HG03060 (cell line): ENCODE measurements around the gene ONECUT3.

Source experiments
- ATAC-seq: cut with Tn5 transposase; IDR thresholded peaks from one replicate; pipeline ENCODE4 v1.9.1; 2021; ENCODE audit warnings: low read depth, moderate number of reproducible peaks; ENCODE audit not compliant: unreplicated experiment

ONECUT3 gene

GRCh38 chr19:1736927-1737326 lies 16.4 kb upstream of the ONECUT3 start:
- no peak for ATAC-seq

- ATAC-seq = no peak
Observed at GRCh38 chr19:1739960-1740629, 13.2 kb upstream of the ONECUT3 start.

GRCh38 chr19:1742989-1743696 lies 10.2 kb upstream of the ONECUT3 start:
- ATAC-seq = no peak

- no peak for ATAC-seq
Observed at GRCh38 chr19:1744133-1744665, 9.1 kb upstream of the ONECUT3 start.

- ATAC-seq = no peak
Observed at GRCh38 chr19:1744822-1745563, 8.3 kb upstream of the ONECUT3 start.

- no peak for ATAC-seq
Observed at GRCh38 chr19:1745589-1746031, 7.7 kb upstream of the ONECUT3 start.

- ATAC-seq = no peak
Observed at GRCh38 chr19:1746401-1747284, 6.7 kb upstream of the ONECUT3 start.

GRCh38 chr19:1747285-1748114 lies 5.8 kb upstream of the ONECUT3 start:
- no peak for ATAC-seq

- no peak for ATAC-seq
Observed at GRCh38 chr19:1748115-1748872, 5.0 kb upstream of the ONECUT3 start.

- no peak for ATAC-seq
Observed at GRCh38 chr19:1748873-1749341, 4.4 kb upstream of the ONECUT3 start.

- ATAC-seq = no peak
Observed at GRCh38 chr19:1749373-1750342, 3.6 kb upstream of the ONECUT3 start.

- no peak for ATAC-seq
Observed at GRCh38 chr19:1750343-1751021, 2.8 kb upstream of the ONECUT3 start.

GRCh38 chr19:1751367-1752008 lies 1.8 kb upstream of the ONECUT3 start:
- ATAC-seq = no peak

- ATAC-seq = no peak
Observed at GRCh38 chr19:1752009-1752756, 1.1 kb upstream of the ONECUT3 start.

- ATAC-seq = no peak
Observed at GRCh38 chr19:1754018-1754635, 821 bp downstream of the ONECUT3 start.
